Right renal cortex interstitium (tissue), 3 donors: ENCODE results near the gene TMEM204. TPM values are rescaled to one million over a fixed set of nuclear protein-coding genes. Genes with fewer than 3 reads are reported as not detected.

Experiments
- DNase-seq, 3 donors: peaks; one replicate each; pipeline ENCODE4 v3.0.0-alpha.2; 2013; ENCODE audit warnings: low read depth in 3 of 3, low spot score in 2 of 3
- polyA plus RNA-seq, 3 donors: library from polyadenylated mRNA; unstranded; fragments of 120-200 nt; gene quantifications; one replicate each; pipeline ENCODE4 v1.2.1, GENCODE V29; 2013; ENCODE audit not compliant: insufficient read length in 3 of 3

The TMEM204 gene
- polyA plus RNA-seq, 3 donors, result 16.8 to 21.4 (median 18.8) TPM

- DNase-seq, result no peak
Observed at GRCh38 chr16:1518626-1519135, 14.8 kb upstream of the TMEM204 start.

- DNase-seq, result no peak
Observed at GRCh38 chr16:1519831-1520230, 13.6 kb upstream of the TMEM204 start.

- DNase-seq, result no peak
Observed at GRCh38 chr16:1520461-1520860, 13.0 kb upstream of the TMEM204 start.

GRCh38 chr16:1523581-1524245, 9.8 kb upstream of the TMEM204 start:
- DNase-seq, result no peak

- no peak for DNase-seq
Observed at GRCh38 chr16:1524366-1524765, 9.1 kb upstream of the TMEM204 start.

GRCh38 chr16:1525871-1526607, 7.4 kb upstream of the TMEM204 start:
- DNase-seq, result no peak

GRCh38 chr16:1526608-1527555, 6.6 kb upstream of the TMEM204 start:
- no peak for DNase-seq

GRCh38 chr16:1527836-1528811, 5.3 kb upstream of the TMEM204 start:
- no peak for DNase-seq

GRCh38 chr16:1528921-1529537, 4.4 kb upstream of the TMEM204 start:
- no peak for DNase-seq

GRCh38 chr16:1530349-1530882, 3.0 kb upstream of the TMEM204 start:
- no peak for DNase-seq

- DNase-seq, result peak in 1 of 3 donors; percentile 48
Observed at GRCh38 chr16:1530883-1531637, 2.4 kb upstream of the TMEM204 start.

- no peak for DNase-seq
Observed at GRCh38 chr16:1531638-1531910, 1.9 kb upstream of the TMEM204 start.

GRCh38 chr16:1532081-1532760, 1.2 kb upstream of the TMEM204 start:
- DNase-seq, result no peak

GRCh38 chr16:1532771-1533170, 695 bp upstream of the TMEM204 start:
- DNase-seq, result no peak

- DNase-seq, result no peak
Observed at GRCh38 chr16:1534021-1535020, 855 bp downstream of the TMEM204 start.

- no peak for DNase-seq
Observed at GRCh38 chr16:1535391-1536291, 2.2 kb downstream of the TMEM204 start.
